ENCODE measurements around the gene KCTD3. TPM values are rescaled to one million over a fixed set of nuclear protein-coding genes. Genes with fewer than 3 reads are reported as not detected.

KCTD3 gene
- total RNA-seq, 1 experiment from 2014 or later = 34.7 TPM

- H3K36me3 ChIP-seq (ENCODE audit: control insufficient read depth, insufficient read depth, low read length) = no peaks in the 10 kb centered on the region
- intact Hi-C loops (cut with micrococcal nuclease; ENCODE audit: unreplicated experiment) = no loop called here
- no peaks in the 10 kb centered on the region for H3K9me3 ChIP-seq (ENCODE audit: control insufficient read depth, insufficient read depth, low read depth, low read length)
- no TSS peak for BruUV-seq (replicated peaks)
- CTCF ChIA-PET = no interaction called here
- no peaks in the 10 kb centered on the region for H3K27me3 ChIP-seq (ENCODE audit: control insufficient read depth, insufficient read depth, low read length)
- POLR2A ChIA-PET = no interaction called here
- DNase-seq (ENCODE audit: low read depth, low spot score) (no peak), ATAC-seq (no peak)
- in situ Hi-C loops (cut with HindIII; ENCODE audit: low pct_unique_long_range_greater_than_20kb, low sequenced_read_pairs) = no loop called here
- H3K27ac ChIP-seq (ENCODE audit: low read length) = no peak overlapping the region
- TF ChIP-seq REST (IDR thresholded peaks at IDR 0.05; ENCODE audit: insufficient read depth in 1 of 2, low read depth in 2 of 2, low read length in 1 of 2) (no peak), POLR2AphosphoS5 (IDR thresholded peaks at IDR 0.05; ENCODE audit: low read depth, low read length) (no peak), TCF7L2 (IDR thresholded peaks at IDR 0.05; ENCODE audit: low read depth, low read length) (no peak), SIN3A (IDR thresholded peaks at IDR 0.05; ENCODE audit: borderline replicate concordance, insufficient read depth, low read depth, low read length) (no peak), CTCF (IDR thresholded peaks at IDR 0.05) (no peak)
- no peak overlapping the region for H3K4me3 ChIP-seq (ENCODE audit: low read depth in 2 of 2, low read length in 2 of 2)
- H3K4me1 ChIP-seq (ENCODE audit: control insufficient read depth, insufficient read depth, low read length) = no peaks in the 10 kb centered on the region
Observed at GRCh38 chr1:215635827-215636226, 68.7 kb downstream of the KCTD3 start.

GRCh38 chr1:215636258-215636965 is 69.3 kb downstream of the KCTD3 start:
- TF ChIP-seq SIN3A (IDR thresholded peaks at IDR 0.05; ENCODE audit: borderline replicate concordance, insufficient read depth, low read depth, low read length) (no peak), REST (IDR thresholded peaks at IDR 0.05; ENCODE audit: insufficient read depth in 1 of 2, low read depth in 2 of 2, low read length in 1 of 2) (no peak), POLR2AphosphoS5 (IDR thresholded peaks at IDR 0.05; ENCODE audit: low read depth, low read length) (no peak), CTCF (IDR thresholded peaks at IDR 0.05) (no peak), TCF7L2 (IDR thresholded peaks at IDR 0.05; ENCODE audit: low read depth, low read length) (no peak)
- in situ Hi-C loops (cut with HindIII; ENCODE audit: low pct_unique_long_range_greater_than_20kb, low sequenced_read_pairs) = no loop called here
- ChIA-PET CTCF (no interaction called here), POLR2A (no interaction called here)
- DNase-seq (ENCODE audit: low read depth, low spot score) (no peak), ATAC-seq (no peak)
- intact Hi-C loops (cut with micrococcal nuclease; ENCODE audit: unreplicated experiment) = no loop called here
- H3K4me1 ChIP-seq (ENCODE audit: control insufficient read depth, insufficient read depth, low read length) = no peaks in the 10 kb centered on the region
- no peaks in the 10 kb centered on the region for H3K36me3 ChIP-seq (ENCODE audit: control insufficient read depth, insufficient read depth, low read length)
- peak overlapping the region in 1 of 2 experiments; percentile 10; a peak in 1 of 4 replicates for H3K4me3 ChIP-seq (ENCODE audit: low read depth in 2 of 2, low read length in 2 of 2)
- H3K27ac ChIP-seq (ENCODE audit: low read length) = no peak overlapping the region; the same call in 1 of the 2 replicates
- BruUV-seq (replicated peaks) = no TSS peak
- no peaks in the 10 kb centered on the region for H3K27me3 ChIP-seq (ENCODE audit: control insufficient read depth, insufficient read depth, low read length)
- H3K9me3 ChIP-seq (ENCODE audit: control insufficient read depth, insufficient read depth, low read depth, low read length) = no peaks in the 10 kb centered on the region
